GOT3 (cell line): Measurements from ENCODE around the gene AVP.
A peak's percentile ranks its signal among the peaks of the same experiment; 100 is the strongest.
"Not testable (repeated sequence)": the region's sequence is repeated elsewhere in the genome, so short reads cannot be mapped to it uniquely, and the experiment has no call there.

ENCODE experiments used
- DNase-seq: peaks from one replicate; lab custom pipeline; 2025; ENCODE audit warnings: mixed read lengths; lab: John Stamatoyannopoulos, UW

The AVP gene

DNA sequence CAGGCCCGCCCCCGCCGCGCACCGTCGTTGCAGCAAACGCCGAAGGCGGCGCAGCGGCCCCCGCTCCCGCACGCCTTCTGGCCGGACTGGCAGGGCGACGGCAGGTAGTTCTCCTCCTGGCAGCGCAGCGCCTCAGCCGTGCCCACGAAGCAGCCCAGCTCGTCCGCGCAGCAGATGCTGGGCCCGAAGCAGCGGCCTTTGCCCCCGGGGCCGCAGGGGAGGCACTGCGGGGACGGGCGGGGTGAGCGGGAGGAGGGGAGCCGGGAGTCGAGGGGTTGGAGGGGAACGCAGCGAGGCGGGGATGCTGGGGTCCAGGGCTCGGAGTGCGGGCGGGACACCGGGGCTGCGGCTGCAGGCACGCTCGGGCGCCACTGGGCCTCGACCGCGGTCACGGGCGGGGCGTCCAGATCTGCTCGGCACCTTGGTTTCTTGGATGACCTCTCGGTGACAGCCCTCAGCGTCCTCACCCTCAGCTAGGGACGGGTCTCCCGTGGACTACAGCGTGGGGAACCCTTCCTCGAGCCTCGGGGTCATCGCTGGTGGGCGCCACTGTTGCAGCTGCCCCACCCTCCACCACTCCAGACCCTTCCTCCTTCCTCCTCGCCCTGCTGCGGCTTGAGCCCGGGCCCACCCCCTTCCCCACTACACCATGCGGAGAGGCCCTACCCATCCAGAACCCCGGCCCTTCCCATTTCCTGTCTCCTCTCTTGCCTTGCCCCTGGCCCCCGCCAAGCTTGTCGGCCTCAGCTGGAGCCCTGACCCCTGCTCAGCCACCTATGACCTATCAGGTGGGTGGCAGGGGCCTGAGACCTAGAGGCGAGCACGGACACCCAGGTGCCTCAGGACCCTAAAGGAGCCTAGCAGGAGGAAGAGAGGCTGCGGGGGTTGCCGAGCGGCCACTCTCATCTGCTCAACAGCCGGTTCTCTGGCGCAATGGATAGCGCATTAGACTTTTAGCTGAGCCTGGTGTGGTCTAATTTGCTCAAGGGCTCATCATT lies 1.3 kb downstream of the AVP start:
- DNase-seq, result no peak

DNA sequence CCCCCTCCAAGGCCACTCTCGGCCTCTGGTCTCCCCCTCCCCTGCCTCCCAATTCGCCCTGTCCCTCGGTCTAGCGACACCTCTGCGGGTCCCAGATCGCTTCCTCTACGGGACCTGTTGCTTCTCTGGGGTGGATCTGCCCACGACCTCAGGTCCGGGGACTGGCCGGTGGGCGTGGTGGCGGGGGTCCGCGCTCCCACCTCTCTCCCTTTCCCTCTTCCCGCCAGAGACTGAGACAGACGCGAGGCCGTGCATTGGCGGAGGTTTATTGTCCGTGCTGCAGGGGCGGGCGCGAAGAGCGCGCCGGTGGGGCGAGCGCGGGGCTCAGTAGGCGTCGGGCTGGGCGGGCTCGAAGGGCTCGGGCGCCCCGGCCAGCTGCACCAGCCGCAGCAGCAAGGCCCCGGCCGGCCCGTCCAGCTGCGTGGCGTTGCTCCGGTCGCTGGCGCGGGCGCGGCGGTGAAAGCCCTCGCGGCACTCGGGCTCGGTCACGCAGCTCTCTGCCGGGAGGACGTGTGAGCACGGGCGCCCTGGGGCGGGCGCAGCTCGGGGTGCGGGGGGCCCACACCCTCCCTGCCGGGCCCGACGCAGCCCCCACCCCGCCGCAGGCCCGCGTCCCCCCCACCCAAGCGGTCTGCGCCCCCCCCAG lies 2.1 kb downstream of the AVP start:
- no peak for DNase-seq

DNA sequence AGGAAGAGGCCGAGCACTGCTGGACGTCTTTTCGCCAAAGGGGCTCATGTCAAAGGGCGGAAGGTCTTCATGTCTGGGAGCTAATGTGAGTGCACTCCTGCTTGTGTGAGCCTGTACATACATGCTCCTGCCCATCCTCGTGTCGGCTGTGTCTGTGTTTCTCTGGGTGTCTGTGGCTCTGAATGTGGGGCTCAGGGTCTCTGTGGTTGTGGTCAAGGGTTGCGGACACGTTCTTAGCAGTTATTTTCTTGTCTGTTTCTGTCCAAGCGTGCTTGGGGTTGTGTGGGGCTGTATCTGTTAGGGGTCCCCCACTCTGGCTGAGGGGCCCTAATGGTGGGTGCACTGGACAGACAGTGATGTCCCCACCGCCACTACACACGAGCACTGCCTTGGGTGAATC lies 2.9 kb downstream of the AVP start:
- DNase-seq, result no peak

DNA sequence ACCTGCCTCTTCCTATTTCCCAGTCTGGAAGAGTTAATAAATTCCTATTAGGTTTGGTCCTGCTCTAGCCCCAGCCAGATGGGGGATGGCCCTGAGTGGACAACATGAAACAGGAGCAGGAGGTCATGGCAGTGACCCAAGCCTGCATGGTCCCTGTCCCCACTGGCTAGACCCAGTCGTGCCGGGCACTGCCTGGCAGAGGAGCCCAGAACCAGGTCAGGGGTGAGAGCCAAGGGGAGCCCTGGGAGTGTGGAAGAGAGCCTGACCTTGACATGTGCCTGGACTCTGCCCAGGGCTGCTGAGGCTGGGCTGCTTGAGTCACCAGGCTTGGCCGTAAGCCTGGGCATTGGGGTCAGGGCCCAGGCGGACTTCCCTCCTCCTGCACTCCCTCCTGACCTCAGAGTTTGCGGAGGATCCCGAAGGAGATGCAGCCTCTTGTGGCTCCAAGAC lies 3.6 kb downstream of the AVP start:
- peak; percentile 65 for DNase-seq

DNA sequence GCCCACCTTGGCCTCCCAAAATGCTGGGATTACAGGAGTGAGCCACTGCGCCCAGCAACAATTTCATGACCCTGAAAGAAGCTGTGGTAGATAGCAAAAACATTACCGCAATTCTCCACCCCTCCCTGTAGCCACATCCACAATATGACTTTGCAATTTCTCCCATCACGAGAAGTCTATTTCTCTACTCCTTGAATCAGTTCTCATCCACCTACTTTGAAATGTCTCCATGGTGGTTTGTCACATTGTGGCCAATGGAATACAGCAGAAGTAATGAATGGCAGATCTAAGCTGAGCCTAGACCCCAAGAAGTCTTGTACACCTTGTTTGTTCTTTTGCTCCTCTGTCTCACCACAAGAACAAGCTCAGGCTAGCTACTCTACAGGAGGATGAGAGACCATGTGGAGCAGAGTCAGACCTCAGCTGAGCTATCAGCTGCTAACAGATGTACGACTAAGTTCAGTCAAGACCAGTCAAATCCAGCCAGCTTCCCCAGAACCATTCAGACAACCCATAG lies 6.8 kb downstream of the AVP start:
- DNase-seq, result no peak

DNA sequence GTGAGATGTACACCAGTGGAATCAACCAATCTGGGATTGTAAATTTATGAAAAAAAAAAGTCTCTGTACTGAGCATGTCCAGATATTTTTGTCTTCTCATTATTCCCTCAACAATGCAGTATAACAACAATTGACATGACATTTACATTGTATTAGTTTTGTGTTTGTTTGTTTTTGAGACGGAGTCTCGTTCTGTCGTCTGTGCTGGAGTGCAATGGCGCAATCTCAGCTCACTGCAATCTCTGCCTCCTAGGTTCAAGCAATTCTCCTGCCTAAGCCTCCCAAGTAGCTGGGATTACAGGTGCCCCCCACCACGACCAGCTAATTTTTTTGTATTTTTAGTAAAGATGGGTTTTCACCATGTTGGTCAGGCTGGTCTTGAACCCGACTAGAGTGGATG lies 9.2 kb downstream of the AVP start:
- DNase-seq, result not testable (repeated sequence)

DNA sequence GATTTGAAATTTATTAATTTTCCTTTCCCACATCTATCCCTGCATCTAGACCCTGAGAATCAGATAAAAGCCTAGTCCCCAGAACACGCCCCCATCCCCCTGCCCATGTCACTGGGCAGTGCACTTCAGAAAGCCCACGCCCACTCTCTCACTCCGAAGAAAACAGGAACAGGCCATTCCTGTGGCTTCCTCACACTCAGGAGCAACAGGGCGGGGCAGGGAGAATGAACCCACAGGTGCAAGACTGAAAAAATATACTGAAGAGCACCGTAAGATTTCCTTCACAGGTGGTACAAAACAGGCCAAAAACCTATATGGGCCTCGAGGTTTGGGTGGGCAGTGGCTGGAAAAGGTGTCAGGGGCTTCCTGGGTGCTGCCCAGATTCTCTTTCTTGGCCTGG lies 9.7 kb downstream of the AVP start:
- DNase-seq, result no peak

DNA sequence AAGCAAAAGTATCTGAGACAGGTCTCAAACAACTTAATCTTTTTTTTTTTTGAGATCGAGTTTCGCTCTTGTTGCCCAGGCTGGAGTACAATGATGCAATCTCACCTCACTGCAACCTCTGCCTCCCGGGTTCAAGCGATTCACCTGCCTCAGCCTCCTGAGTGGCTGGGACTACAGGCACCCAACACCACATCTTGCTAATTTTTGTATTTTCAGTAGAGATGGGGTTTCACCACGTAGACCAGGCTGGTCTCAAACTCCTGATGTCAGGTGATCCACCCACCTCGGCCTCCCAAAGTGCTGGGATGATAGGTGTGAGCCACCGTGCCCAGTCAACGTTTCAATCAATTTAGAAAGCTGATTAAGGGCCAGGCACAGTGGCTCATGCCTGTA lies 11.3 kb downstream of the AVP start:
- DNase-seq, result not testable (repeated sequence)

DNA sequence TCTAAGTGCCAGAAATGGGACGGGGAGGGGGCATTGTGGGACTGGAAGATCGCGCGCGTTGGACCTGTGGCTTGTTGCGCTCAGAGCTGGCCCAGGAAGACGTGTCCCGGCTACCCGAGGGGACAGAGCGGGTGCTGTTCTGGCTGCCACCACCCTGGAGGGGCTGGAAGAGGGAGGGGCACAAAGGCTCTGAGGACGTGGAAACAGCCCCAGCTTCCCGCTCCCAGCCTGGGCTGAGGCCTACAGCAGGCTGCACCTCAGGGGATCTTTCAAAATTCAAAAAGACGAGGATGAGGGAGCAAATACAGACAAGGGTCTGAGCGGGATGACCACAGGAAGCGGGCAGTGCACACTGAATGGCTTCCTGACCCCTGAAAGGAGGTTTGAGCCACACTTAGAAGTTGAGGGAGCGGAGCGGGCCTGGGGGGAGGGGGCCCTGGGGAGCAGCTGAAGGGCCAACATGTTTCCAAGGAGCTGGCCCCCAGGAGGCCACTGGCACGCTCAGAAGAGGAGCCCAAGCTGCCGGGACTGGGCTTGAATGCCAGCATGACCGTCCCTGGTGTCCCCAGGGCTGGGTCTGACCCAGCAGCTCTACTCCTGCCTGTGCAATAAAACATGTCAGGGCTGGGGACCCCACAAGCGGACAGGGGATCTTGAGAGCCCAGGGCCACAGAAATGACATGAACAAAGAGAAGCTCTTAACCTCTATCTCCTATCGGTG lies 11.8 kb downstream of the AVP start:
- no peak for DNase-seq

DNA sequence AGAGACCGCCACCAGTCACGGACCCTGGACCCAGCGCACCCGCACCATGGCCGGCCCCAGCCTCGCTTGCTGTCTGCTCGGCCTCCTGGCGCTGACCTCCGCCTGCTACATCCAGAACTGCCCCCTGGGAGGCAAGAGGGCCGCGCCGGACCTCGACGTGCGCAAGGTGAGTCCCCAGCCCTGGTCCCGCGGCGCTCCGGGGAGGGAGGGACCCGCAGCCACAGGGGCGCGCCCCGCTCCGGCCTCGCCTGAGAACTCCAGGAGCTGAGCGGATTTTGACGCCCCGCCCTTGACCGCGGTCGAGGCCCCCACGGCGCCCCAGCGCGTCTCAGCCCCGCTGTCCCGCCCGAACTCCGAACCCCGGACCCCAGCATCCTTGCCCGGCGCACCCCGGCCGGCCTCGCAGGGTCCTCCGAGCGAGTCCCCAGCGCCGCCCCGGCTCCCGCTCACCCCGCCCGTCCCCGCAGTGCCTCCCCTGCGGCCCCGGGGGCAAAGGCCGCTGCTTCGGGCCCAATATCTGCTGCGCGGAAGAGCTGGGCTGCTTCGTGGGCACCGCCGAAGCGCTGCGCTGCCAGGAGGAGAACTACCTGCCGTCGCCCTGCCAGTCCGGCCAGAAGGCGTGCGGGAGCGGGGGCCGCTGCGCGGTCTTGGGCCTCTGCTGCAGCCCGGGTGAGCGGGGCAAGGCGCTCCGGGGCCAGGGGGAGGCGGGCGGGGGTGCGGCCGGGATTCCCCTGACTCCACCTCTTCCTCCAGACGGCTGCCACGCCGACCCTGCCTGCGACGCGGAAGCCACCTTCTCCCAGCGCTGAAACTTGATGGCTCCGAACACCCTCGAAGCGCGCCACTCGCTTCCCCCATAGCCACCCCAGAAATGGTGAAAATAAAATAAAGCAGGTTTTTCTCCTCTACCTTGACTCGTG lies 12.7 kb downstream of the AVP start, which contains the start of gene OXT:
TSS of gene OXT (plus strand) at position 11 of the 920 bp plus-strand sequence. CDS start at position 47, 36 bp downstream.
- no peak for DNase-seq

DNA sequence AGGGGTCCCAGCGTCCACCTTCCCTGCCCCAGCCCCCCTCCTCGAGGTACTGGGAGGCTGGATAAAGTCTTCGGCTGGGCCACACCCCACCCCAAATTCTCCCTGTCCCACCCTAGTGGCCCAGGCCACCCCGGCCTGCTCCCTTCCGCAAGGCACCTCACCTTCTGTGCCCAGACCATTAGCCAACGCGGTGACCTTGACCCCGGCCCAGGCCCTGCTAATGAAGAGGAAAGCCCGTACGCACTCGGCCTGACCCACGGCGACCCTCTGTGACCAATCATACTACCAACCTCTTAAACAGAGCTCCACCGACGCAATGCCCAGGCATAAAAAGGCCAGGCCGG lies 13.3 kb downstream of the AVP start:
- DNase-seq, result no peak

DNA sequence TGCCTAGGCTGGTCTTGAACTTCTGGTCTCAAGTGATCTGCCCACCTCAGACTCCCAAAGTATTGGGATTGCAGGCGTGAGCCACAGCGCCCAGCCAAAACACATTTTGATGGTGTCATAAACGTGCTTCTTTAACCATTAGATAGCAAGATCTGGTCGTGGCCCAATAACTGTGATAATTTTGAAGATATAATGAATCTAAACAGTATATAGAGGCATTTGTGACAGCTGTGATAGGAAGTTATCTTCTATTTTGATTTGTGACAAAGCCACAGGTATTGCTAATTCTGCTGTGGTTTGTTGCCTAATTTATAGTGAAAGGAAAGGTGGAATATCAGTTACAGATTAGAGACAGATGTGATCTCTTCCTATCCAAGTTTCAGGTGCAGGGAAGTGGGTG lies 13.8 kb downstream of the AVP start:
- DNase-seq, result no peak

DNA sequence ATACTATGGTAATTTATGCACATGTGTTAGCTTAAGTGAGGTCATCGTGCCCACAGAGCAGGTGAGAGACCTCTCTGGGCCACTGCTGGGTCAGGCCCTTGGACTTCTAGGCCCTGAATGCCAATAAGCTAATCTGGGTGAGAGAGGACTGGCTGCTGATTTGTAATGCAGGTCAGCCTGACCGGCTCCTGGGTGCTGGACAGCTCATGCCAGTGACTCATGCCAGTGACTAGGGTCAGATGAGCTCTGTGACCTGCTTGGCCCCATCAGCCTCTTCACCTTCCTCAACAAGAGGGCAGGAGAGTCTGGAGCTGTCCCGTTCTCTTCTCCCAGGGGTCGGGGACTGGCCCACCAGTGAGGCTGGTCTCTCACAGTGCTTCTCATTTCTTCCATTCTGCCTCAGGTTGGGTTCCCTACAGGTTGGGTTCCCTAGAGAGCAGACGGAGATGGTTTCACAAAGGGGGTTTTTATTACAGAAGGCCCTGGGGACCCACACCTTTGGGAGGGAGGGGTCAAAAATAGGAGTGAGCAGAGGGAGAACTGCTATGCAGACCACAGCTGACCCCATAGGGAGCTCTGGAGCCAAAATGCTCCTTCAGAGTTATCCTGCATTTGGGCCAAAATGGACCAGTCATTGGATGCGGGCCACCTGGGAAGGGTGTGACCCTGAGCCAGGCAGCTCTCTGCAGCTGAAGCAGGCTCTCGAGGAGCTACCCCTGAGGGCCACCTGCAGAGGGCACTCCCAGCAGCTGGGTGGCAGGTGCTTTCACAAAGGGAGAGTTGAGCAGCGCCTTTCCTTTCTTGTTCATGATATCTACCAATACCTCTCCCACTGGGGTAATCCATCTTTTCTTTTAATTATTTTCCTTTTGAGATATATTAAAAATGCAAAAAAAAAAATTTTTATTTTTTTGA lies 15.3 kb downstream of the AVP start:
- no peak for DNase-seq

DNA sequence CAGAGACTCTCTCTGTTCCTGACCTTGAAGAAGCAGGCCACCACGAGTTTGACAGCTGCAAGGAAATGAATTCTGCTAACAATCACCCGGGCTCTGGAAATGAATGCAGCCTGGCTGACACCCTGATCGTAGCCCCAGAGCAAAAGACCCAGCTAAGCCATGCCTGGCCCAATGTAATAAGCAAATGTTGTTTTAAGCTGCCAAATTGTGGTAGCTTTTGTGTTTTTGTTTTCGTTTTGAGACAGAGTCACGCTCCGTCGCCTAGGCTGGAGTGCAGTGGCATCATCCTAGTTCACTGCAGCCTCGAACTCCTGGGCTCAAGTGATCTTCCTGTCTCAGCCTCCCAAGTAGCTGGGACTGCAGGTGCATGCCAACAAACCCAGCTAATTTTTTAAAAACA lies 16.4 kb downstream of the AVP start:
- DNase-seq, result no peak

DNA sequence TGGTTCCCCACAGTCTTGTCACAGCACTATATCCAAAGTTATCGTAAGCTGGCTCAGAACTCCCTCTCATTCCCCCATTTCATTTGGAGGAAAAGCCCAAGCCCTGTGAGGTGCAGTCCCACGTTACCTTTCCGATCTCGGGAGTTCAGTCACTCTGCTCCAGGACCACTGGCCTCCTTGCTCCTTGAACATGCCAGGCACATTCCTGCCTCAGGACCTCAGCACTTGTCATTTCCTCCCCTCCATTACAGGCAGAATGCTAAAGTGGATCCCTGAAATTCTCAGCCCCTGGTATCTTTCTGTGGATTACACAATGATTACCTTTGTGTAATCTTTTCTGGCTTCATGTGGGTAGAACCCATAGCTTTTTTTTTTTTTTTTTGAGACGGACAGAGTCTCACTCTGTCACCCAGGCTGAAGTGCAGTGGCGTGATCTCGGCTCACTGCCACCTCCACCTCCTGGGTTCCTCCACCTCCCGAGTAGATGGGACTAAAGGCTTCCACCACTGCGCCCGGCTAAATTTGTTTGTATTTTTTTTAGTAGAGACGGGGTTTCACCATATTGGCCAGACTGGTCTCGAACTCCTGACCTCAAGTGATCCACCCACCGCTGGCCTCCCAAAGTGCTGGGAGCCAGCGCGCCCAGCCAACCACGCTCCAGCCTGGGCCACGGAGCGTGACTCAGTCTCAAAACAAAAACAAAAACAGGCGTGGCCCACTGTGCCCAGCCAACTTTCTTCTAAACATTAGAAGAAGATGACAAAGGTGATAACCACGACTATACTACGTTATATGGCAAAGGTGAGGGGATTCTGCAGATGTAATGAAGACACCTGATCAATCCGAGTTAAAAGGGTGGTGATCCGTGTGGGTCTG lies 17.1 kb downstream of the AVP start:
- DNase-seq, result no peak

DNA sequence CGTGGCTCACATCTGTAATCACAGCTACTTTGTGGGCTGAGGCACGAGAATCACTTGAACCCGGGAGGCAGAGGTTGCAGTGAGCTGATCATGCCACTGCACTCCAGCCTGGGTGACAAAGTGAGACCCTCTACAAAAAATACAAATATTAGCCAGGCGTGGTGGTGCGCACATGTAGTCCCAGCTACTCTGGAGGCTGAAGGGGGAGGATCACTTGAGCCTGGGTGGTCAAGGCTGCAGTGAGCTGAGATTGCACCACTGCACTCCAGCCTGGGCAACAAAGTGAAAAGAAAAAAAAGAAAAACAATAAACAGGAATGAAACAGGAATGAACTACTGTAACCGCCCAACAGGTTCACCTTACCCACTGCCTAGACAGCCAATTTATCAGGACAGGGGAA lies 20.4 kb downstream of the AVP start:
- not testable (repeated sequence) for DNase-seq

DNA sequence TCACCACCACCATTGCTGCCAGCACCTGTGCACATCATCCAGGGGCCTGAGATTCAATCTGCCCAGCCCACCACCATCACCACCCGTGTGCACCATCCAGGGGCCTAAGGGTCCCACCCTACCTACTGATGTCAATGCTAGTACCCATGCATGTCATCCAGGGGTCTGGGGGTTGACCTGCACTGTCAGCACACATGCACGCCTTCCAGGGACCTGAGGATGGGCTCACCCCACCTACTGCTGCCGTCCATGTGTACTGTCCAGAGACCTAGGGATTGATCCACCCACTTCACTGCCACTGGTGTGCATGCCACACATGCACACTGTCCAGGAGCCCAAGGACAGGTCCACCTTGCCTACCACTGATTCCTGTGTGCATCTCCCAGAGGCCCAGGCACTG lies 25.0 kb downstream of the AVP start:
- DNase-seq, result no peak

DNA sequence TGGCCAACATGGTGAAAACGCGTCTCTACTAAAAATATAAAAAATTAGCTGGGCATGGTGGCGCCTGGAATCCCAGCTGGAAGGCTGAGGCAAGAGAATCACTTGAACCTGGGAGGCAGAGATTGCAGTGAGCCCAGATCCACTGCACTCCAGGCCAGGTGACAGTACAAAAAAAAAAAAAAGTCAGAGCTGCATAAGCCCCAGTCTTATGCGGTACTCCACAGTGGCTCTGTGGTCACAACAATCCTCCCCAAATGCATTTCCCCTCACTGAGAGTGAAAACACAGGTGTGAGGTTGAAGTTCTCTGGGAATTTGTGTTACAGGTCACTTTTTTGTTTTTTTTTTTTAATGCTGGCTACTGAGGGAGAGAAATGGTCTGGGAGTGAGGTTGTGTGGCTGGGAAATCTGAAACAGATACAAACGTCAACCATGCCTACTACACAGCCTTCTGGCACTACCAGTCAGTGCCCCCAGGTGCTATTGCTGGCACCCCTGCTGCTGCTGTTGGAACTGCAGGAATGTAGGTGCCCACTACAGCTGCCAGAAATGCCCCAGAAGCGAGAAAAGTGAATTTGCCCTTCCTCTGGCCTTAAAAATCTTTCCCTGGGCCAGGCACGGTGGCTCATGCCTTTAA lies 33.0 kb downstream of the AVP start:
- DNase-seq, result no peak
